ENCODE results near the gene HNRNPR. TPM values are rescaled to one million over a fixed set of nuclear protein-coding genes. Genes with fewer than 3 reads are reported as not detected.
"Not testable (repeated sequence)": the region's sequence is repeated elsewhere in the genome, so short reads cannot be mapped to it uniquely, and the experiment has no call there.

Gene HNRNPR
- total and polyA plus RNA-seq, 7 experiments from 2014 or later, result 97.4 to 235 (median 117) TPM

GRCh38 chr1:23310280-23310679, 33.8 kb downstream of the HNRNPR start:
- H3K4me3 Mint-ChIP-seq; intact Hi-C loops (cut with micrococcal nuclease); DNase-seq; H3K4me3 ChIP-seq (ENCODE audit: low read length); H3K9me3 ChIP-seq (ENCODE audit: control insufficient read depth in 2 of 3, low read length in 3 of 3); H3K27me3 ChIP-seq (ENCODE audit: control insufficient read depth in 2 of 2, insufficient read depth in 2 of 2, low read length in 2 of 2); H3K9me3 Mint-ChIP-seq; H3K4me1 ChIP-seq (ENCODE audit: control insufficient read depth in 2 of 2, insufficient read depth in 2 of 2, low read length in 2 of 2); H3K27me3 Mint-ChIP-seq; ATAC-seq; H3K27ac ChIP-seq (ENCODE audit: low read depth, low read length); POLR2A ChIA-PET: not testable (repeated sequence)
- Mint-ChIP-seq H3K27ac (peak overlapping the region in 1 of 9 donors; percentile 22), H3K36me3 (peaks cover 18 to 47% (median 22%) of the 10 kb centered on the region in 5 donors), H3K4me1 (peaks cover 4 to 32% (median 26%) of the 10 kb centered on the region in 7 donors)
- CTCF ChIA-PET, result interaction anchor here (0.6 kb wide), 1 partner anchor 13 kb away, joined by 3 read pairs; no protein-coding TSS in a partner anchor
- H3K36me3 ChIP-seq (ENCODE audit: control insufficient read depth in 2 of 3, insufficient read depth in 3 of 3, low read length in 3 of 3), result peaks cover 16 to 45% (median 16%) of the 10 kb centered on the region in 3 experiments

- Histone ChIP-seq H3K4me3 (ENCODE audit: low read length) (no peak overlapping the region), H3K9me3 (ENCODE audit: control insufficient read depth in 2 of 3, low read length in 3 of 3) (no peaks in the 10 kb centered on the region), H3K36me3 (ENCODE audit: control insufficient read depth in 2 of 3, insufficient read depth in 3 of 3, low read length in 3 of 3) (peaks cover 0 to 19% (median 11%) of the 10 kb centered on the region in 3 experiments), H3K27ac (ENCODE audit: low read depth, low read length) (no peak overlapping the region), H3K27me3 (ENCODE audit: control insufficient read depth in 2 of 2, insufficient read depth in 2 of 2, low read length in 2 of 2) (no peaks in the 10 kb centered on the region), H3K4me1 (ENCODE audit: control insufficient read depth in 2 of 2, insufficient read depth in 2 of 2, low read length in 2 of 2) (no peaks in the 10 kb centered on the region)
- Mint-ChIP-seq H3K4me1 (peaks cover 0 to 15% (median 5%) of the 10 kb centered on the region in 7 donors), H3K27me3 (no peaks in the 10 kb centered on the region), H3K4me3 (no peak overlapping the region), H3K27ac (peak overlapping the region in 3 of 9 donors; percentile 28 to 49 (median 42)), H3K36me3 (peaks cover 11 to 25% (median 20%) of the 10 kb centered on the region in 5 donors), H3K9me3 (no peaks in the 10 kb centered on the region)
- ATAC-seq (no peak), DNase-seq (no peak)
- CTCF ChIA-PET, result no interaction called here
- intact Hi-C loops (cut with micrococcal nuclease), result no loop called here
- POLR2A ChIA-PET, result no interaction called here
These were observed 39.9 kb downstream of the HNRNPR start for GRCh38 chr1:23304140-23304620.

- peaks cover 0 to 24% (median 11%) of the 10 kb centered on the region in 3 experiments for H3K36me3 ChIP-seq (ENCODE audit: control insufficient read depth in 2 of 3, insufficient read depth in 3 of 3, low read length in 3 of 3)
- ATAC-seq (no peak), DNase-seq (no peak)
- H3K4me1 ChIP-seq (ENCODE audit: control insufficient read depth in 2 of 2, insufficient read depth in 2 of 2, low read length in 2 of 2), result no peaks in the 10 kb centered on the region
- Mint-ChIP-seq H3K9me3 (no peaks in the 10 kb centered on the region), H3K4me3 (no peak overlapping the region), H3K27ac (peak overlapping the region in 7 of 9 donors; percentile 0 to 69 (median 47)), H3K4me1 (peaks cover 0 to 15% (median 5%) of the 10 kb centered on the region in 7 donors), H3K36me3 (peaks cover 11 to 25% (median 20%) of the 10 kb centered on the region in 5 donors), H3K27me3 (no peaks in the 10 kb centered on the region)
- no peak overlapping the region for H3K27ac ChIP-seq (ENCODE audit: low read depth, low read length)
- CTCF ChIA-PET, result interaction anchor here (1.1 kb wide), 1 partner anchor 13 kb away, joined by 3 read pairs; no protein-coding TSS in a partner anchor
- POLR2A ChIA-PET, result no interaction called here
- H3K4me3 ChIP-seq (ENCODE audit: low read length), result no peak overlapping the region
- no peaks in the 10 kb centered on the region for H3K9me3 ChIP-seq (ENCODE audit: control insufficient read depth in 2 of 3, low read length in 3 of 3)
- no peaks in the 10 kb centered on the region for H3K27me3 ChIP-seq (ENCODE audit: control insufficient read depth in 2 of 2, insufficient read depth in 2 of 2, low read length in 2 of 2)
- intact Hi-C loops (cut with micrococcal nuclease), result no loop called here
These were observed 40.6 kb downstream of the HNRNPR start for GRCh38 chr1:23303524-23303923.

- ChIA-PET POLR2A (no interaction called here), CTCF (interaction anchor here (0.7 kb wide), 1 partner anchor 659 kb away, joined by 3 read pairs; no protein-coding TSS in a partner anchor)
- Mint-ChIP-seq H3K4me3 (no peak overlapping the region), H3K9me3 (no peaks in the 10 kb centered on the region), H3K4me1 (peaks cover 0 to 5% (median 0%) of the 10 kb centered on the region in 7 donors), H3K27ac (peak overlapping the region in 1 of 9 donors; percentile 22), H3K27me3 (no peaks in the 10 kb centered on the region), H3K36me3 (peaks cover 6 to 15% (median 7%) of the 10 kb centered on the region in 5 donors)
- ATAC-seq (no peak), DNase-seq (no peak)
- Histone ChIP-seq H3K4me3 (ENCODE audit: low read length) (no peak overlapping the region), H3K4me1 (ENCODE audit: control insufficient read depth in 2 of 2, insufficient read depth in 2 of 2, low read length in 2 of 2) (no peaks in the 10 kb centered on the region), H3K36me3 (ENCODE audit: control insufficient read depth in 2 of 3, insufficient read depth in 3 of 3, low read length in 3 of 3) (peaks cover 0 to 13% (median 0%) of the 10 kb centered on the region in 3 experiments), H3K27me3 (ENCODE audit: control insufficient read depth in 2 of 2, insufficient read depth in 2 of 2, low read length in 2 of 2) (no peaks in the 10 kb centered on the region), H3K27ac (ENCODE audit: low read depth, low read length) (no peak overlapping the region), H3K9me3 (ENCODE audit: control insufficient read depth in 2 of 3, low read length in 3 of 3) (no peaks in the 10 kb centered on the region)
- intact Hi-C loops (cut with micrococcal nuclease), result no loop called here
These were observed 47.2 kb downstream of the HNRNPR start for GRCh38 chr1:23296931-23297330.

GRCh38 chr1:23291706-23292105, 52.4 kb downstream of the HNRNPR start:
- ChIA-PET CTCF (no interaction called here), POLR2A (no interaction called here)
- peaks cover 0 to 4% (median 0%) of the 10 kb centered on the region in 7 donors for H3K4me1 Mint-ChIP-seq
- H3K36me3 Mint-ChIP-seq, result peaks cover 0 to 15% (median under 1%) of the 10 kb centered on the region in 5 donors
- intact Hi-C loops (cut with micrococcal nuclease), result no loop called here
- DNase-seq (no peak), ATAC-seq (no peak)
- no peaks in the 10 kb centered on the region for H3K9me3 Mint-ChIP-seq
- Histone ChIP-seq H3K9me3 (ENCODE audit: control insufficient read depth in 2 of 3, low read length in 3 of 3) (no peaks in the 10 kb centered on the region), H3K36me3 (ENCODE audit: control insufficient read depth in 2 of 3, insufficient read depth in 3 of 3, low read length in 3 of 3) (no peaks in the 10 kb centered on the region), H3K4me3 (ENCODE audit: low read length) (no peak overlapping the region), H3K4me1 (ENCODE audit: control insufficient read depth in 2 of 2, insufficient read depth in 2 of 2, low read length in 2 of 2) (no peaks in the 10 kb centered on the region), H3K27ac (ENCODE audit: low read depth, low read length) (no peak overlapping the region), H3K27me3 (ENCODE audit: control insufficient read depth in 2 of 2, insufficient read depth in 2 of 2, low read length in 2 of 2) (no peaks in the 10 kb centered on the region)
- H3K27ac Mint-ChIP-seq, result no peak overlapping the region
- H3K4me3 Mint-ChIP-seq, result no peak overlapping the region
- no peaks in the 10 kb centered on the region for H3K27me3 Mint-ChIP-seq

- intact Hi-C loops (cut with micrococcal nuclease), result no loop called here
- no peak overlapping the region for H3K4me3 Mint-ChIP-seq
These were observed 53.1 kb downstream of the HNRNPR start for GRCh38 chr1:23290836-23291565.

More at GRCh38 chr1:23290836-23291565, 53.1 kb downstream of the HNRNPR start:
- H3K27ac Mint-ChIP-seq, result no peak overlapping the region
- ChIA-PET CTCF (no interaction called here), POLR2A (interaction anchor here (1.4 kb wide), 1 partner anchor 8 kb away, joined by 5 read pairs; no protein-coding TSS in a partner anchor)
- Histone ChIP-seq H3K27ac (ENCODE audit: low read depth, low read length) (no peak overlapping the region), H3K27me3 (ENCODE audit: control insufficient read depth in 2 of 2, insufficient read depth in 2 of 2, low read length in 2 of 2) (no peaks in the 10 kb centered on the region), H3K9me3 (ENCODE audit: control insufficient read depth in 2 of 3, low read length in 3 of 3) (no peaks in the 10 kb centered on the region), H3K36me3 (ENCODE audit: control insufficient read depth in 2 of 3, insufficient read depth in 3 of 3, low read length in 3 of 3) (no peaks in the 10 kb centered on the region), H3K4me1 (ENCODE audit: control insufficient read depth in 2 of 2, insufficient read depth in 2 of 2, low read length in 2 of 2) (no peaks in the 10 kb centered on the region), H3K4me3 (ENCODE audit: low read length) (no peak overlapping the region)
- H3K9me3 Mint-ChIP-seq, result no peaks in the 10 kb centered on the region
- peaks cover 0 to 4% (median 0%) of the 10 kb centered on the region in 7 donors for H3K4me1 Mint-ChIP-seq
- ATAC-seq, result no peak
- no peak for DNase-seq
- H3K36me3 Mint-ChIP-seq, result peaks cover 0 to 15% (median 5%) of the 10 kb centered on the region in 5 donors
- no peaks in the 10 kb centered on the region for H3K27me3 Mint-ChIP-seq
